Mononuclear cell (primary cell): ENCODE results near the gene EGFL8. TPM values are rescaled to one million over a fixed set of nuclear protein-coding genes. Genes with fewer than 3 reads are reported as not detected.

Experiments used
- H3K27me3 ChIP-seq: 2 replicates; pipeline ENCODE4 v1.6.0; 2011; ENCODE audit warnings: low read length, control low read depth; ENCODE audit not compliant: insufficient read depth
- H3K4me1 ChIP-seq: 2 replicates; pipeline ENCODE4 v1.5.1; 2011; ENCODE audit warnings: mild to moderate bottlenecking, low read length, control low read depth; ENCODE audit not compliant: insufficient read depth
- H3K4me3 ChIP-seq: 2 replicates; pipeline ENCODE4 v1.5.1; 2011; ENCODE audit warnings: mild to moderate bottlenecking, low read length, moderate library complexity
- H3K9me3 ChIP-seq: 2 replicates; pipeline ENCODE4 v1.5.1; 2011; ENCODE audit warnings: low read depth, mild to moderate bottlenecking, control low read depth, low read length
- total RNA-seq: library from RNA; depleted of rRNA; stranded (reverse); fragments of >200 nt; gene quantifications from one replicate; pipeline ENCODE4 v1.2.3, GENCODE V29; 2012

The EGFL8 gene
- total RNA-seq, 1 donor = 0.73 TPM

DNA sequence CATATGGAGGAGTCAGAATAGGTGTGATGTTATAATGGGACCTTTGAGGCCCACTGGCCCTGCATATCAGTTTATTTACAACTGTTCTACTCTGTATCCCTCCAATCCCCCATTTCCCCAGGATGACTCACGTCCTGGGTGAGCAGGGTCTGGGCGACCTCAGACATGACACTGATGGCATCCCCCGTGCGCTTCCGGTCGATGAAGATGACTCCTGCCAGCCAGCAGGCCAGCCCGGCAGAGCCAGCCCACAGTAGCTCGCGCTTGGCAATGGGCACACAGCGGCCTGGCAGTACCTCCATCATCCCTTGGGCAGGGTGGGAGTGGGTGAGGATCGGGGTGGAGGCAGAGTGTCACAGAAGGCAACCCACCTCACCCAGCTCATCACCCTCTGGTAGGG, 5.9 kb downstream of the EGFL8 start:
- peaks cover 24% of the 10 kb centered on the region for H3K4me1 ChIP-seq
- H3K4me3 ChIP-seq = no peak overlapping the region
- H3K9me3 ChIP-seq = no peaks in the 10 kb centered on the region
- no peaks in the 10 kb centered on the region for H3K27me3 ChIP-seq

DNA sequence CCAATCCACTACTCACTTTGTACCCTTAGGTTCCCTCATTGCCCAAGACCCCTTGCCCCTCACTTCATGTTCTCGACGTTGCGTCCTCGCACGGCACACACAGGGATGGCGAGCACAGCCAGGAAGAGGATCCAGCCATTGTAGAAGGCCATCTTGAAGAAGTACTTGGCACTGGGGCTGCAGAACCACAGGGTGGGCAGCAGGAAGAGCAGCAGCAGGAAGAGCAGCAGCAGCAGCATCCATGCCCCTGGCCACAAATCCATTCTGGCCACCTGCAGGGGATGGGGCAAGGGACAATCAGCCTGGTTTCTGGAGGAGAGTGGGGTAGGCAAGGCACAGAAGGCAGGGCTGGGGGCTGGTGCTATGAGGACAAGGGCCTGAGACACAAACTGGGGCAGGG, 6.8 kb downstream of the EGFL8 start:
- Histone ChIP-seq H3K9me3 (no peaks in the 10 kb centered on the region), H3K27me3 (no peaks in the 10 kb centered on the region), H3K4me1 (peaks cover 30% of the 10 kb centered on the region), H3K4me3 (no peak overlapping the region)

DNA sequence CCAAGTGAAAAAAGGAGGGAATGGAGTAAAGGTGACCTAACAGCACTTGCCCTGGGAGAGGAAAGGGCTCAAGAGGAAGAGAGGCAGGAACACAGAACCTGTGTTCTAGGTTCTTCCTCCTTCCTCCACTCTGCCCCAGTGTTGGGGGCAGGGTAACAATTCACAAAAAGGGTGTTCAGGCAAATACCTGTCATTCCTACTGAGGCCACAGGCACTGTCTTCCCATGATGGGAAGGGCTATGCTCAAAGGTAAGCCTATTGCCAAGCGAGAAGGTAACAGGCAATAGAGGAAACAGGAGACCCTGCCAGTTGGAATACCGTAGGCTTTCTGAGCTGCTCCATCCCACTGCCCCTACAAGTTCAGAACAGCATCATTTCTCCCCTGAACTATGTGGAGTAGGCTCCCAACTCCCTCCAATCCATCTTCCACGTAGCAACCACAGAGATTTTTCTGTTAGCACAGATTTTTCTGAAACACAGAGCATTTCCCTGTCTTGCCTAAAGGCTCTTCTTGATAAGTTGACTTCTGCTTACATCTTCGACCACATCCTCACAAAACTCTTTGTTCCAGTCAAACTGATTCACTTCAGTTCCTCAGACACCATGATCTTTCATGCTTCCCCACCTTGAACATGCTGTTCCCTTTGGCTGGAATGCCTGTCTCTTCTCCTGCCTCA, 8.8 kb downstream of the EGFL8 start:
- no peaks in the 10 kb centered on the region for H3K9me3 ChIP-seq
- H3K27me3 ChIP-seq = no peaks in the 10 kb centered on the region
- no peak overlapping the region for H3K4me3 ChIP-seq
- H3K4me1 ChIP-seq = peaks cover 45% of the 10 kb centered on the region

GRCh38 chr6:32174416-32174815, 10.0 kb downstream of the EGFL8 start:
- Histone ChIP-seq H3K4me3 (no peak overlapping the region), H3K27me3 (no peaks in the 10 kb centered on the region), H3K4me1 (peaks cover 54% of the 10 kb centered on the region), H3K9me3 (no peaks in the 10 kb centered on the region)

DNA sequence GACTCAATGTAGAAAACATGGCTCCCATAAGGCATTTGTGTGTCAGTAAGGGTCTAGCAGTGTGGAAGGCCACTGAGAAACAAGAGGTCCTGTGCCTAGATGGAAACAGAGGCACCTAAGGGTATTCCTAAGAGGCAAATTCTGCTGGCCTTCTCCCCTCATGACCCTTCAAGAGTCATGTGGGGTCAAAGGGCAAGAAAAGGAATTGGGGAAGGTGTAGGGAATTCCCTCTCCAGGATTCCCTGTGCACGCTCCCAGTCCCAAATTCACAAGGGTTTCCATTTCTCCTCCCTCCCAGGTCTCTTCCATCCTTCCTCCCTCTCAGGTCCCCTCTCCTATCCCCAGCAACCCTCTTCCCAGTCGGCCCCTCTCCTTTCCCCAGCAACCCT, 10.9 kb downstream of the EGFL8 start:
- H3K27me3 ChIP-seq = no peaks in the 10 kb centered on the region
- peak overlapping the region; percentile 76 for H3K4me3 ChIP-seq
- H3K9me3 ChIP-seq = no peaks in the 10 kb centered on the region
- H3K4me1 ChIP-seq = peaks cover 61% of the 10 kb centered on the region

DNA sequence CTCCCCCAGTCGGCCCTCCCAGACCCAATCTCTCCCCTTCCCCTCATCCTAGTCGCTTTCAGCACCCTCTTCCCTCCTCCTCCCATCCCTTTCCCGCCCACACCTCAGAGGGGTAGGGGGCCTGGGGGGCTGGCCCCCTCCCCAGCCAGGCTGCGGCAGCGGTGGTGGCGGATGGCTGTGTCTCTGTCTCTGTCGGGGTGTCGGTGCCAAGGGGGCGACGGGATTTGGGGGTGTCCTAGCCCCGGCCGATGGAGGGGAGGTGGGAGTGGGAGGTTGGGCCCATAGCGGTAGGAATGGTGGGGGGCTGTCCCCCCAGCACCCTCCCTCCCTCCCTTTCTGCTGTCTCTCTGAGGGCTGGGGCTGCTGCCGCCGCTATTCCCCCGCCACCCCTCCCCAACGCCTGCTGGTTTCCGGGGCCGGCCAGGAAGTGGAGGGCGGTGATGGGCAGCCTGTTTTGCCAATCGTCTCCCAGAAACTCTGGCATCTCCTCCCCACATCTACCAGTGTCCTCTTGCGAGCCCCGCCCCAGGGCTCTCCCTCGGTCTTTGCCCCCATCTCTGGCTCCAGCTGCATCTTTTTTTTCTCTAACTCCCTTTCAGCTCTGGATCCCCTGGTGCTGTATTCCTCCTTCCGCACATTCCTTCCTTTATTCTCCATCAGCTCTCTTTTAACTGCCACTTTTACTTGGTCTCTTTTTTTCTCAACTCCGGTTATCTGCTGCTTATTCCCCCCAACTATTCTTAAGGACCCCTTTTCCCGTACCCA, 11.5 kb downstream of the EGFL8 start, which contains the start of gene AGPAT1:
AGPAT1 (minus strand) TSS at position 374 of the 765 bp plus-strand sequence. CDS start 4,588 bp downstream, outside the sequence.
- H3K9me3 ChIP-seq = no peaks in the 10 kb centered on the region
- peaks cover 61% of the 10 kb centered on the region for H3K4me1 ChIP-seq
- no peaks in the 10 kb centered on the region for H3K27me3 ChIP-seq
- H3K4me3 ChIP-seq = peak within 1 kb of the TSS; percentile 76

- Histone ChIP-seq H3K4me1 (peaks cover 61% of the 10 kb centered on the region), H3K27me3 (no peaks in the 10 kb centered on the region), H3K4me3 (peak overlapping the region; percentile 76), H3K9me3 (no peaks in the 10 kb centered on the region)
Observed at GRCh38 chr6:32176476-32177182, 12.2 kb downstream of the EGFL8 start.

- Histone ChIP-seq H3K4me3 (peak overlapping the region; percentile 57), H3K27me3 (no peaks in the 10 kb centered on the region), H3K4me1 (peaks cover 63% of the 10 kb centered on the region), H3K9me3 (no peaks in the 10 kb centered on the region)
Observed at GRCh38 chr6:32177183-32177787, 12.9 kb downstream of the EGFL8 start.

- Histone ChIP-seq H3K27me3 (no peaks in the 10 kb centered on the region), H3K4me3 (peak within 1 kb of the TSS; percentile 57), H3K9me3 (no peaks in the 10 kb centered on the region), H3K4me1 (peaks cover 66% of the 10 kb centered on the region)
Observed at GRCh38 chr6:32177788-32178546, 13.6 kb downstream of the EGFL8 start, which contains the start of gene RNF5. TSS of gene RNF5 (plus strand) at chr6:32178405. CDS start at chr6:32178512, 107 bp downstream.

DNA sequence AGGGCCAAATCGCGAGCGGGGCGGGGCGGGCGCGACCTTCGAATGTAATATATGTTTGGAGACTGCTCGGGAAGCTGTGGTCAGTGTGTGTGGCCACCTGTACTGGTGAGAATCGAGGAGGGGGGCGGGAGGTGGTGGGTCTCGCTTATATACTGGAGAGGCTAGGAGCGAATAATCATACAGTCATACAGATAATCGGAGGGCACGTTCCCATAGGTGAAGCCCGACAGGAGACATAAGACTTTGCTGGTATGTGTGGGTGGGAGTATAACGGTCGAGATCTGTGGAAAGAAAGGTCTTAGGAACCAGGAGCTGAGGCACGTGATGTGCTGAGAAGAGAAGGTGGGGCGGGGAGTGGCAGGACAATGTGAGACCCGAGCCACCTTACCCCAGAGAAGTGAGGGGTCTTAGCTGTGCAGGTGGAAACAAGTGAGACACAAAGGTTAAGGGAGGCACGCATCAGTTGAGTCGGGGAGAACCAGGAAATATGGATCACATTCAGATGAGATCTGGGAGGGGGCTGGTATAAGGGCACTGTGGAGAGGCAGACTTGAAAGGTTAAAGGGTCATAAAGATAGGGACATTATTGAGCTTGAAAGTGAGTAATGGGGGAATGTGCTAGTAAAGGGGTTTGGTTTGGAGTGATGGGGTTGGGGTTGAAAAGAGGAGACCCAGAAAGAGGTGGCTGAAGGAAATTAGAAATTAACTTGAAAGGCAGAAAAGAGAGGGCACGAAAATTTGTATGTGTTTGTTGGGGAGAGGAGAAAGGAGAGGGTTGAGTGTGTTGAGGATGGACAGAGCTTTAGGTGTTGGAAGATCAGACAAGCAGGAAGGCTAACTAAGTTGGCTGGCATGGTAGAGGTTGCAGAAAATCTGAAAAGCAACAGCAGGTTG, 14.4 kb downstream of the EGFL8 start:
- peak overlapping the region; percentile 57 for H3K4me3 ChIP-seq
- H3K27me3 ChIP-seq = no peaks in the 10 kb centered on the region
- peaks cover 61% of the 10 kb centered on the region for H3K4me1 ChIP-seq
- H3K9me3 ChIP-seq = no peaks in the 10 kb centered on the region

DNA sequence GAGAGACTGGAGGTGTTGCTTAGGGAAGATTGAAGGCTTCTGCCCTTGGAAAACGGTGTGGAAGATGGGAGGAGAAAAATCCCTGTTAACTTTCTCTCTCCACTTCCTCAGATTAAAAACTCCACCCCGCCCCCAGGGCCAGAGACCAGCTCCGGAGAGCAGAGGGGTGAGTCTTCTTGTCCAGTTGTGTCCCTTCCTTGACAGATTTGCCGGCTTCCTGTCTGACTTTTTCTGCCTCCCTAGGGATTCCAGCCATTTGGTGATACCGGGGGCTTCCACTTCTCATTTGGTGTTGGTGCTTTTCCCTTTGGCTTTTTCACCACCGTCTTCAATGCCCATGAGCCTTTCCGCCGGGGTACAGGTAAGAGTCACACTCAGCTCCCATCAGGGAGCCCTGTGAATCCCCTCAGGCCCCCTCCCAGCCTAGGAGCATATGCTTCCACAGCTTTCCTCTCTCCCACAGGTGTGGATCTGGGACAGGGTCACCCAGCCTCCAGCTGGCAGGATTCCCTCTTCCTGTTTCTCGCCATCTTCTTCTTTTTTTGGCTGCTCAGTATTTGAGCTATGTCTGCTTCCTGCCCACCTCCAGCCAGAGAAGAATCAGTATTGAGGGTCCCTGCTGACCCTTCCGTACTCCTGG, 15.5 kb downstream of the EGFL8 start:
- H3K4me1 ChIP-seq = peaks cover 51% of the 10 kb centered on the region
- H3K27me3 ChIP-seq = no peaks in the 10 kb centered on the region
- no peaks in the 10 kb centered on the region for H3K9me3 ChIP-seq
- no peak overlapping the region for H3K4me3 ChIP-seq

DNA sequence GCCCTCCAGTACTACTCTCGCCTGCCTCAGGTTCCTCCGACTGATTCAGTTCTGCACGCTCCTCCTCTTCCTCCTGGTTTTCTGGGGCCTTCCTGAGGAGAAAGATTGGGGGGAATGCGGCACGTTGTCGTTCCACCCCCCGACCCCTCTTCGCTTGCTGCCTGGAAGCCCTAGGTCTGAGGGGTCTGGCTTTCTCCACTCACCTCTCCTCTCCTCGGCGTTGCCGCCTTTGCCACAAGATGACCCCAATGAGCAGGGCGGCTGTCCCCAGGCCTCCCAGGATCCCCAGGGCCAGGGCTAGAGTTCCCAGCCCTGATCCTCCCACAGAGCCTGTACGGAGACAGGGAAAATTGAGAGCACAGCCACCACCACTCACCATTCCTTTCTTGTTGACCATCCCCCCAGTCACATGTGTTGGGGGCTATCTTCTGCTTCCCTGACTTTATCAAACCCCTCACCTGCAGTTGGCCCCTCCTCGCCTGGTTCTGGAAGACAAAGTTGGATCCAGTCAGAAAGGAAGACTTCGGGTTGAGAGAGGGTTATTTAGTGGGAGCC, 16.8 kb downstream of the EGFL8 start:
- Histone ChIP-seq H3K4me3 (no peak overlapping the region), H3K27me3 (no peaks in the 10 kb centered on the region), H3K4me1 (peaks cover 47% of the 10 kb centered on the region), H3K9me3 (no peaks in the 10 kb centered on the region)

DNA sequence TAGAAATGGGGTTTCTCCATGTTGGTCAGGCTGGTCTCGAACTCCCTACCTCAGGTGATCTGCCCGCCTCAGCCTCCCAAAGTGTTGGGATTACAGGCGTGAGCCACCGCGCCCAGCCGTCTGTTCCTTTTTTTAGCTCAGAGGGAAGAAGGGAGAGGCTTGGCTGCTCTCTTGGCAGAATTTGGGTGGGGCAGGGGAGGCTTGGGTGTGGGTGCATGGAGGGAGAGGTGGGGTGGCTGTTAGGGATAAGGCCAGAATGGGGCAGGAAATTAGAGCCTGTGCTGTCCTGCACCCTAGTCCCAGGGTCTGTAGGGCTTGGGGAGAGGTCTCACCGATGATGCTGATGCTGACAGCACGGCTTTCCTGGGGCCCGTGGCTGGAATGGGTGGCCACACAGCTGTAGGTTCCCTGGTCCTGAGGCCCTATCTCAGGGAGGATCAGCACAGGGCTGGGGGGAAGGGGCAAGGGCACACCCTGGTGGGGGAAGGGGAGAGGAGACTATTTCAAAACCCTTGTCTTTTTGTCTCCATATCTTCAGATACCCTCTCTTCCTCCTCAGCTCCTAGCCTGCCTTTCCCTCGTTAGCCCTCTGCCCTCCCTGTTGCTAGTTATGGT, 17.6 kb downstream of the EGFL8 start:
- no peaks in the 10 kb centered on the region for H3K9me3 ChIP-seq
- H3K4me3 ChIP-seq = no peak overlapping the region
- peaks cover 47% of the 10 kb centered on the region for H3K4me1 ChIP-seq
- no peaks in the 10 kb centered on the region for H3K27me3 ChIP-seq
